Activated naive CD8-positive, alpha-beta T cell treated with anti-CD3 and anti-CD28 coated beads, Interleukin-2, amount 50 U/mL, for 24 hours (primary cell): ENCODE measurements around the gene OIT3.
"Not testable (repeated sequence)": the region's sequence is repeated elsewhere in the genome, so short reads cannot be mapped to it uniquely, and the experiment has no call there.

Experiments
- ATAC-seq: fragments of 150-1000 bp; cut with Tn5 transposase; one replicate; pipeline ENCODE4 v1.10.0; 2021
- DNase-seq: peaks from one replicate; pipeline ENCODE4 v3.0.0; 2021
- H3K27ac Mint-ChIP-seq: one replicate; pipeline ENCODE4 v1.8.0; 2021; ENCODE audit warnings: mild to moderate bottlenecking, mixed read lengths
- H3K27me3 Mint-ChIP-seq: one replicate; pipeline ENCODE4 v1.8.0; 2021; ENCODE audit warnings: mixed read lengths
- H3K36me3 Mint-ChIP-seq: one replicate; pipeline ENCODE4 v1.8.0; 2021; ENCODE audit warnings: low read depth, mixed read lengths
- H3K4me1 Mint-ChIP-seq: one replicate; pipeline ENCODE4 v1.8.0; 2021; ENCODE audit warnings: mixed read lengths
- H3K4me3 Mint-ChIP-seq: one replicate; pipeline ENCODE4 v1.8.0; 2021; ENCODE audit warnings: mild to moderate bottlenecking, moderate library complexity, mixed read lengths
- H3K9me3 Mint-ChIP-seq: one replicate; pipeline ENCODE4 v1.8.0; 2021; ENCODE audit warnings: mixed read lengths

Gene OIT3

DNA sequence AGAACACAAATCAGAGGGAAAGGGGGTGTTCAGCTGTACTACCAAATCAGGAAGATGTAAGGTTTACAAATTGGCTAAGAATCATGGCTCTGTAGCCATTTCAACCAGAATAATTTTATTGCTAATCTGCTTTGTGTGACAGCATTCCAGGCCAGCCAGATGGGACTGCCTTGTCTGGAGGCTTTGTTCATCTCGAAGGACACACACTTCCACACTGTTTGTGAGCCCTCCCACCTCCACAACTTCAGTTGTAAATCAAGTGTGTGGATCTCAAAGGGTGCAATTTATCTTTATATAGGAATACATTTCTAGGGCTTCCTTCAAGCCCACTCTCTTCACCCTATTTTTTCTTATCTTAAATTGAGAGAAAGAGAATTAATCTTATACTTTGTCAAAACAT is 6.9 kb upstream of the OIT3 start:
- peaks cover 32% of the 10 kb centered on the region for H3K36me3 Mint-ChIP-seq
- H3K27me3 Mint-ChIP-seq = no peaks in the 10 kb centered on the region
- no peak for DNase-seq
- H3K4me3 Mint-ChIP-seq = no peak overlapping the region
- H3K9me3 Mint-ChIP-seq = peaks cover 7% of the 10 kb centered on the region
- H3K4me1 Mint-ChIP-seq = peaks cover 38% of the 10 kb centered on the region
- ATAC-seq = no peak
- H3K27ac Mint-ChIP-seq = peak overlapping the region; percentile 88

DNA sequence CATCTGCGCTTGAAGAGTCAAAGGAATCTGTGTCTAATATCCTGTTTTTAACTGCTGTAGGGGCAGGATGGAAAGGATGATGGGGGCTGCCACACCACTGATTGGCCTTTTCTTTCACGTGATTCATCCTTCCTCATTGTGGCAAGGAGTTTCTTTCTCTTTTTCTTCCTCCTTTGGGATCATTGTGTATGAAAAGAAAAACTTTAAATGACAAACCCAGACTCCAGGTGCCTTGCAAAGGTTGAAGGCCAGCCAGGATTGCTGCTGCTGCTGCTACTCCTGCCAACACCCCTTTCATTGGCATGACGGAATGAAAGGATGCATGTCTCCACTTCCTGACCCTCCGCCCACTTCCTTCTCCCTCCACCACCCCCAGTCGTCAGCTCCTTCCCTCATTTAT is 6.5 kb upstream of the OIT3 start:
- Mint-ChIP-seq H3K4me1 (peaks cover 38% of the 10 kb centered on the region), H3K36me3 (peaks cover 31% of the 10 kb centered on the region), H3K27me3 (no peaks in the 10 kb centered on the region), H3K9me3 (peaks cover 6% of the 10 kb centered on the region), H3K4me3 (peak overlapping the region; percentile 55), H3K27ac (peak overlapping the region; percentile 88)
- ATAC-seq (peak; percentile 86), DNase-seq (peak; percentile 21)

DNA sequence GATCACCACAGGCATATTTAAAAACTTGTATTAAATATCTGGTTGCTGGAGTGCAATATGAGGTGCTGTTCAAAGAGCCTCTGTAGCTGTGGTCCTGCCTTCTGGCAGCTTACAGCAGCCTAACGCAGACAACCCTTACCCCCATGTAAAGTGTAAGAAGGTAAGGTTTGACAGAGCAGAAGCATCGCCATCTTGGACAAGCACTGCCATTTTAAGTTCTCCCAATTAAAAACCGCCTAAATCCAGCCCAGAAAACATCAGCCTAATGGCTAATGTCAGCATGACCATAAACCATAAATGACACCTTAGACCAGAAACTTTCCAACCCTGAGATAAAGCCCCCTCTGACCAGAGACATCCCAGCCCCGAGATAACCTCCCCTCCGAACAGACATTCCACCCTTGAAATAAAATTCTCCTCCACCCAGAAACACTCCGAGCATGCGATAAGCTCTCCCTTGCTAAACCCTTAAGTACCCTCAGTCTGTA is 5.3 kb upstream of the OIT3 start:
- DNase-seq = no peak
- no peaks in the 10 kb centered on the region for H3K27me3 Mint-ChIP-seq
- H3K36me3 Mint-ChIP-seq = peaks cover 25% of the 10 kb centered on the region
- H3K9me3 Mint-ChIP-seq = no peaks in the 10 kb centered on the region
- no peak for ATAC-seq
- peaks cover 38% of the 10 kb centered on the region for H3K4me1 Mint-ChIP-seq
- no peak overlapping the region for H3K27ac Mint-ChIP-seq
- no peak overlapping the region for H3K4me3 Mint-ChIP-seq

DNA sequence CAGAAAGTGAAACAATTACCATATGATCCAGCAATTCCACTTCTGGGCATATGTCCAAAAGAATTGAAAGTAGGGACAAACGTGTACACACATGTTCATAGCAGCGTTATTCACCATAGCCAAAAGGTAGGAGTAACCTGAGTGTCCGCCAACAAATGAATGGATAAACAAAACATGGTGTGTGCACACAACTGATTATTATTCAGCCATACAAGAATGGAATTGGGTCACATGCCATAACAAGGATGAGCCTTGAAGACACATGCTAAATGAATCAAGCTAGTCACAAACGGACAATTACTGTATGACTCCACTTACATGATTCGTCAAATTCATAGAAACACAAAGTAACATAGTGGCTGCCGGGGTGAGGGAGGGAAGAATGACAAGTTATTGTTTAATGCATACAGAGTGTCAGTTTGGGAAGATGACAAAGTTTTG is 4.1 kb upstream of the OIT3 start:
- Mint-ChIP-seq H3K27ac (no peak overlapping the region), H3K27me3 (peaks cover 3% of the 10 kb centered on the region), H3K4me3 (no peak overlapping the region), H3K36me3 (peaks cover 22% of the 10 kb centered on the region), H3K4me1 (peaks cover 25% of the 10 kb centered on the region), H3K9me3 (no peaks in the 10 kb centered on the region)
- no peak for DNase-seq
- ATAC-seq = no peak

DNA sequence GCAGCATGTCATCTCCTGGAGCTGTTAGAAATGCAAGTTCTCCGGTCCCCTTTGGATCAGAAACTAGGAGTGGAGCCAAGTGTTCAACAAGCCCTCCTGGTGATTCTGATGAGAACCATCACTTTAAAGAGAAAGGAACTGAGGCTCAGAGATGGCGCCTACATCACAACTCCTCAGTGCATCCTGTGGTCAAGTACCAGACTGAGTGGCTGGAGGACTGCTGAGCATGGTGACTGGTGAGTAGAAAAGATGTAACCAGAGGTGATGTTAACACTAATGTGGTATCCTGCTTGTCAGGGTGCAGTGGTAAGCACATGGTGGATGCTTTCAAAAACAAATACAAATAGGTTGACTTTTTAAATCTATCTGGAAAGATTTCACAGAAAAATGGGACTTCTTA is 3.5 kb upstream of the OIT3 start:
- Mint-ChIP-seq H3K9me3 (no peaks in the 10 kb centered on the region), H3K27me3 (peaks cover 6% of the 10 kb centered on the region), H3K4me1 (peaks cover 25% of the 10 kb centered on the region), H3K36me3 (peaks cover 18% of the 10 kb centered on the region), H3K4me3 (no peak overlapping the region), H3K27ac (no peak overlapping the region)
- ATAC-seq = no peak
- no peak for DNase-seq

DNA sequence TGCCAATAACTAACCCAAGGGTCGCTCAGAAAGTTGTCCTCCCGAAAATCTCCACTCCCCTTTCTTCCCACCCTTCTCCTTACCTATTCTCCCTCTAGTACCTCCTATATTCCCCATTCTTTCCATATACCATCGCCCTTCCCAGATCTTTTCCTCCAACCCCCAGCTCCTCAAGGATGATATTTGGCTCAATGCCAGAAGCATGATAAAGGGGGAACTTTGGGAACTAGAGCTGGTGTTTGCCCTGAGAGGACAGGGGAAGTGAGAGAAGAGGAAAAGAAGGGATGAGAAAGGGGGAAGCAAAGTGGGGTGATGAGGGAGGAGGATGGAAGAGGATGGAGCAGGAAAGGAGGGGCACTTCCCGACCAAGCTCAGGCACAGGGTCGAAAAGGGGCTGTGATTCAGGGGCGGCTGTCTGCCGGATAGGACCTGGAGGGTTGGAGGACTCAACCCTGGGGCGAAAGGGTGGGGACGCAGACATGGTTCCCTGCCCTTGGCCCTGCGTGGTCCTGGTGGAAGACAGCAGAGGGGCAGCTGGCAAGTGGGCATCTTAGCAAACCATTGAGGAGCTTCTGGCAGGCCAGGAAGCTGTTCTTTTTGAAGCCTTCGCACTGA is 1.8 kb downstream of the OIT3 start:
- no peak overlapping the region for H3K27ac Mint-ChIP-seq
- H3K4me1 Mint-ChIP-seq = no peaks in the 10 kb centered on the region
- peaks cover 10% of the 10 kb centered on the region for H3K27me3 Mint-ChIP-seq
- DNase-seq (no peak), ATAC-seq (no peak)
- no peaks in the 10 kb centered on the region for H3K36me3 Mint-ChIP-seq
- H3K4me3 Mint-ChIP-seq = no peak overlapping the region
- H3K9me3 Mint-ChIP-seq = no peaks in the 10 kb centered on the region

DNA sequence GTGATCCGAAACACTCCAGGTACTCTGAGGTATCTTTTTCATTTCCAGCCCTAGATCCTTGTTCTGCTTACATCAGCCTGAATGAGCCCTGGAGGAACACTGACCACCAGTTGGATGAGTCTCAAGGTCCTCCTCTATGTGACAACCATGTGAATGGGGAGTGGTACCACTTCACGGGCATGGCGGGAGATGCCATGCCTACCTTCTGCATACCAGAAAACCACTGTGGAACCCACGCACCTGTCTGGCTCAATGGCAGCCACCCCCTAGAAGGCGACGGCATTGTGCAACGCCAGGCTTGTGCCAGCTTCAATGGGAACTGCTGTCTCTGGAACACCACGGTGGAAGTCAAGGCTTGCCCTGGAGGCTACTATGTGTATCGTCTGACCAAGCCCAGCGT is 5.1 kb downstream of the OIT3 start:
- no peaks in the 10 kb centered on the region for H3K4me1 Mint-ChIP-seq
- ATAC-seq = no peak
- no peak for DNase-seq
- no peak overlapping the region for H3K4me3 Mint-ChIP-seq
- no peaks in the 10 kb centered on the region for H3K36me3 Mint-ChIP-seq
- H3K27ac Mint-ChIP-seq = no peak overlapping the region
- H3K9me3 Mint-ChIP-seq = no peaks in the 10 kb centered on the region
- H3K27me3 Mint-ChIP-seq = peaks cover 10% of the 10 kb centered on the region

DNA sequence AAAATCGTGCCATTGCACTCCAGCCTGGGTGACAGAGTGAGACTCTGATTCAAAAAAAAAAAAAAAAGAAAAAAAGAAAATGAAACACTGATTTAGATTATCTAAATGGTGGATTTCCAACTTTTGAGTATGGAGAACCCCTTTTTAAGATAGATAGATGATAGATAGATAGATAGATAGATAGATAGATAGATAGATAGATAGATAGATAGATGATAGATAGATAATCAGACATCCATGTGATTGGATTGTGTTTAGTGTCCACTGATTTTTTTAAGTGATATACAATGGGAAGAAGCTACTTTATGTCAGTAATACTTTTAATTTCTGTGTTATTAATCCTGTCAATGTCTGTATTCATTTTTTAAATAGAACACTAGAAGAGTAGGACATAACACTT is 6.0 kb downstream of the OIT3 start:
- DNase-seq (no peak), ATAC-seq (no peak)
- H3K4me1 Mint-ChIP-seq = no peaks in the 10 kb centered on the region
- H3K27ac Mint-ChIP-seq = no peak overlapping the region
- peaks cover 8% of the 10 kb centered on the region for H3K27me3 Mint-ChIP-seq
- H3K9me3 Mint-ChIP-seq = no peaks in the 10 kb centered on the region
- no peak overlapping the region for H3K4me3 Mint-ChIP-seq
- no peaks in the 10 kb centered on the region for H3K36me3 Mint-ChIP-seq

DNA sequence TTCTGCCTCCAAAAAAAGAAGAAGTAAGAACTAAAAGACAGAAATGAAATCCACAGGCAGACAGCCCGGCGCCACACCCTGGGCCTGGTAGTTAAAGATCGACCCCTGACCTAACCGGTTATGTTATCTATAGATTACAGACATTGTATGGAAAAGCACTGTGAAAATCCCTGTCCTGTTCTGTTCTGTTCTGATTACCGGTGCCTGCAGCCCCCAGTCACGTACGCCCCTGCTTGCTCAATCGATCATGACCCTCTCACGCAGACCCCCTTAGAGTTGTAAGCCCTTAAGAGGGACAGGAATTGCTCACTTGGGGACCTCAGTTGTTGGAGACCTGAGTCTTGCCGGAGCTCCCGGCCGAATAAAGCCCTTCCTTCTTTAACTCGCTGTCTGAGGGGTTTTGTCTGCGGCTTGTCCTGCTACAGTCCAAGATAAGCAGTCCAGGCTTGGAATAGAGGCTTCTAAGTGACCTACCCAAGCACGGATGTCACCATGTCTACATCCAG is 10.5 kb downstream of the OIT3 start:
- H3K27me3 Mint-ChIP-seq, DNase-seq, H3K9me3 Mint-ChIP-seq, H3K4me3 Mint-ChIP-seq, H3K36me3 Mint-ChIP-seq, H3K27ac Mint-ChIP-seq, ATAC-seq, H3K4me1 Mint-ChIP-seq: not testable (repeated sequence)

DNA sequence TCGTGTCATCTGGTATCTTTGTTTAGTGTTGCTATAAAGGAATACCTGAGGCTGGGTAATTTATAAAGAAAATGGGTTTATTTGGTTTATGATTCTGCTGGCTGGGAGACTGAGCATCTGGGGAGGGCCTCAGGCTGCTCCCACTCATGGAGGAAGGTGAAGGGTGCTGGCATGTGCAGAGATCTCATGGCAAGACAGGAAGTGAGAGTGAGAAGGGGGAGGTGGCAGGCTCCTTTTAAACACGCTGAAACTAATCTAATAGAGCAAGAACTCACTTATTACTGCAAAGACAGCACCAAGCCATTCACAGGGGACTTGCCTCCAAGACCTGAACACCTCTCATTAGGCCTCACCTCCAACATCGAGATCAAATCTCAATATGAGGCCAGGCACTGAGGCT is 11.3 kb downstream of the OIT3 start:
- Mint-ChIP-seq H3K4me1 (no peaks in the 10 kb centered on the region), H3K27ac (no peak overlapping the region), H3K36me3 (no peaks in the 10 kb centered on the region), H3K27me3 (no peaks in the 10 kb centered on the region), H3K9me3 (no peaks in the 10 kb centered on the region), H3K4me3 (no peak overlapping the region)
- DNase-seq = no peak
- no peak for ATAC-seq

DNA sequence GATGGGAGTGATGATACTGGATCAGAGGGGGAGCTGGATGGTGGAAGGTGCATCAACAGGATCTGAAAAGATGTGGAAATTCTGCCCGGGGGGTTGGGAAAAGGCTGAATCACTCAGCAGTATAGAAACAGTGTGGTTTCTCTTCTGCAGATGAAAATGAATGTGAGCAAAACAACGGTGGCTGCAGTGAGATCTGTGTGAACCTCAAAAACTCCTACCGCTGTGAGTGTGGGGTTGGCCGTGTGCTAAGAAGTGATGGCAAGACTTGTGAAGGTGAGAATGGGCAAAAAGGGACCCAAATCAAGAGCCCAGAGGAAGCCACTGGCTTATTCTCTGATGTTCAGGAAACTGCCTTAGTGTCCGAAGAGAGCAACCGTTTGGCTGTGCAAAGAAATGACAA is 12.9 kb downstream of the OIT3 start:
- Mint-ChIP-seq H3K36me3 (no peaks in the 10 kb centered on the region), H3K27ac (no peak overlapping the region), H3K4me1 (no peaks in the 10 kb centered on the region), H3K9me3 (no peaks in the 10 kb centered on the region), H3K27me3 (no peaks in the 10 kb centered on the region), H3K4me3 (no peak overlapping the region)
- no peak for DNase-seq
- ATAC-seq = no peak

DNA sequence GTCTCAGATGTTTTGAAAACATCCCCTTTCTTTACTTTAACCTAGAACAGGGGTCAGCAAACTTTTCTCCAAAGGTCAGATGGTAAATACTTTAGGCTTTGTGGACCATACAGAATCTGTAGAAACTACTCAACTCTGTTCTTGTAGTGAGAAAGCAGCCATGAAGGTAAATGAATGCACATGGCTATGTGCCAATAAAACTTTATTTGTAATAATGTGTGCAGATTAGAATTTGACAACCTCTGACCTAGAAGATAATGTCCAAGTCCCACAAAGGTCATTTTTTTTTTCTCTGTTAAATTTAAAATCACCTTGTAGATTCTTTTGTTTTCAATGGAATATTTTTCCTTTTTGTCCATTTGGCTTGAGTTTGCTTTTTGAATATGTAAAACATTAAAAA is 17.2 kb downstream of the OIT3 start:
- H3K27me3 Mint-ChIP-seq = no peaks in the 10 kb centered on the region
- H3K36me3 Mint-ChIP-seq = no peaks in the 10 kb centered on the region
- no peak overlapping the region for H3K27ac Mint-ChIP-seq

DNA sequence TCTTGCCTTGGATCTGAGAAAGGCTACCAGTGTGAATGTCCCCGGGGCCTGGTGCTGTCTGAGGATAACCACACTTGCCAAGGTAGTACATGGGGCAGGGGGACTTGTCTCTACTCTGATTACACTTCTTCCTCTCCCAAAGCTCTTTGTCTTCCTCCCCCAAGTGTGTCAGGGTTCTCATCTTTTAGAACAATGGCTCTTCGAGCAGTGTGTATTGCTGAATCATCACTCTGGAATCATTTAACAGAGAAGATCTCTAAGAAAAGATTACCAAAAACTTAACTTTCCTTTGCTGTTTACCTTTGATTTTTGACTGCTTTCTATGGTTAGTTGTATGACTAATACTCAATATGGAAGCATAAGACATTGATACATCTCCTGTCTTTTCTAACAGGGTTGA is 18.2 kb downstream of the OIT3 start:
- ATAC-seq = no peak
- Mint-ChIP-seq H3K9me3 (no peaks in the 10 kb centered on the region), H3K4me3 (no peak overlapping the region), H3K27me3 (no peaks in the 10 kb centered on the region), H3K36me3 (no peaks in the 10 kb centered on the region), H3K4me1 (no peaks in the 10 kb centered on the region), H3K27ac (no peak overlapping the region)
- DNase-seq = no peak

More for the DNA sequence above, 17.2 kb downstream of the OIT3 start:
- no peak overlapping the region for H3K4me3 Mint-ChIP-seq
- DNase-seq (no peak), ATAC-seq (no peak)
- H3K9me3 Mint-ChIP-seq = no peaks in the 10 kb centered on the region
- no peaks in the 10 kb centered on the region for H3K4me1 Mint-ChIP-seq

DNA sequence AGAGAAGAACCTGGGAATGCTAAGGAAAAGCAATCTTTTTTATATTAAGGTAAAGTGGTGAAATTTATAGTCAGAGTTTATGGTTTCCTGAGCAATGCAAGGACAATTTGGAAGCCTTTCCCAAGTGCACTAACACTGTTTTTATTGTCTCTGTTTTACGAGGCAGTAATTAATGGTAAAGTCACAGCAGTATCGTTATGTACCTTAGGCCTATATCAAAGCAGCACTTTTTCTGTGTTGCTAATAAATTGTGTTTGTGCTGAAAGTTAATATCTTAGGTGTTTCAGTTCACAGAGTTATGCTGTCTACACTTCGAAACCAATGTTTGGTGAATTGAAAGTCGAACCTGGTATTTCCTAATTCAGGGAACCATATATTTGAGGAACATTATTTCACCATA is 19.2 kb downstream of the OIT3 start:
- Mint-ChIP-seq H3K4me3 (no peak overlapping the region), H3K4me1 (no peaks in the 10 kb centered on the region), H3K36me3 (no peaks in the 10 kb centered on the region), H3K27ac (no peak overlapping the region), H3K27me3 (peaks cover 1% of the 10 kb centered on the region), H3K9me3 (no peaks in the 10 kb centered on the region)
- DNase-seq (no peak), ATAC-seq (no peak)

DNA sequence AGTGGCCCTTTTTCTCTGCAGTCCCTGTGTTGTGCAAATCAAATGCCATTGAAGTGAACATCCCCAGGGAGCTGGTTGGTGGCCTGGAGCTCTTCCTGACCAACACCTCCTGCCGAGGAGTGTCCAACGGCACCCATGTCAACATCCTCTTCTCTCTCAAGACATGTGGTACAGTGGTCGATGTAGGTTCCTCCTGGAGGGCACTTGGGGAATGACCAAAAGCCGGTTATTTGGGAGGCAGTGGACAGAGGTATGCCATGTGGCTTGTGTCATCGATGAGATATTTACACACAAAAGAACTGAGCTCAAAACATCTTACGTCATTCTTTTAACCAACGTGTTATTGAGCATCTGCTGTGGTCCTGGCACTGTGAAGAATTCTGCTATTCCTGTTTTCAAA is 19.7 kb downstream of the OIT3 start:
- Mint-ChIP-seq H3K36me3 (no peaks in the 10 kb centered on the region), H3K27me3 (peaks cover 4% of the 10 kb centered on the region), H3K27ac (no peak overlapping the region), H3K4me1 (no peaks in the 10 kb centered on the region), H3K9me3 (no peaks in the 10 kb centered on the region), H3K4me3 (no peak overlapping the region)
- ATAC-seq = no peak
- no peak for DNase-seq

DNA sequence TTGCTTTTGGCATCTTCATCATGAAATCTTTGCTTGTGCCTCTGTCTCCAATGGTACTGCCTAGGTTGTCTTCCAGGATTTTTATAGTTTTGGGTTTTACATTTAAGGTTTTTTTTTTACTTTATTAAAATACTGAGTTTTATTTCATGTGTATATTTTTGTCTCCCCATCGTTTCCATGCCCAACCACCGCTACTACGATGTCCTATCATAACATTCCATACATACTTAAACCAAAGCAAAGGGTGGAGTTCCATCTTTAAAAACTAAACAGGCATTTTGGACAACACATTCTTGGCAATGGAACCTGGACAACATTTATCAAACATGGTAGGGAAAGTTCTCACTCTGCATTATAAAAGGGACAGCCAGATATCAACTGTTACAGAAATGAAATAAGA is 23.7 kb downstream of the OIT3 start:
- H3K4me3 Mint-ChIP-seq, H3K27ac Mint-ChIP-seq, DNase-seq, H3K4me1 Mint-ChIP-seq, H3K36me3 Mint-ChIP-seq, ATAC-seq: not testable (repeated sequence)
- peaks cover 11% of the 10 kb centered on the region for H3K9me3 Mint-ChIP-seq
- H3K27me3 Mint-ChIP-seq = peaks cover 17% of the 10 kb centered on the region
